MG63 (cell line): ENCODE results near the gene SLC22A1. TPM values are rescaled to one million over a fixed set of nuclear protein-coding genes. Genes with fewer than 3 reads are reported as not detected.

Source experiments
- DNase-seq: peaks from one replicate; pipeline ENCODE4 v3.0.0-alpha.2; 2020
- H3K27me3 ChIP-seq: fragments of 250-450 bp; sonication (Bioruptor Pico); 2 replicates; pipeline ENCODE4 v1.5.1; 2020; ENCODE audit warnings: mild to moderate bottlenecking, moderate library complexity
- H3K36me3 ChIP-seq: fragments of 250-450 bp; sonication (Bioruptor Pico); 2 replicates; pipeline ENCODE4 v1.5.1; 2020; ENCODE audit warnings: mild to moderate bottlenecking, moderate library complexity
- H3K4me3 ChIP-seq: fragments of 250-450 bp; sonication (Bioruptor Pico); 2 replicates; pipeline ENCODE4 v1.5.1; 2020; ENCODE audit warnings: mild to moderate bottlenecking, moderate library complexity
- H3K9me3 ChIP-seq: fragments of 250-450 bp; sonication (Bioruptor Pico); 2 replicates; pipeline ENCODE4 v1.5.1; 2020; ENCODE audit warnings: mild to moderate bottlenecking, moderate library complexity
- total RNA-seq: library from RNA; depleted of rRNA; stranded (reverse); fragments of >200 nt; shearing (Covaris generic); gene quantifications from 2 replicates; pipeline ENCODE4 v1.2.3, GENCODE V29; 2014; ENCODE audit warnings: low replicate concordance

The SLC22A1 gene
- total RNA-seq, 1 experiment from 2014 or later = not detected

DNA sequence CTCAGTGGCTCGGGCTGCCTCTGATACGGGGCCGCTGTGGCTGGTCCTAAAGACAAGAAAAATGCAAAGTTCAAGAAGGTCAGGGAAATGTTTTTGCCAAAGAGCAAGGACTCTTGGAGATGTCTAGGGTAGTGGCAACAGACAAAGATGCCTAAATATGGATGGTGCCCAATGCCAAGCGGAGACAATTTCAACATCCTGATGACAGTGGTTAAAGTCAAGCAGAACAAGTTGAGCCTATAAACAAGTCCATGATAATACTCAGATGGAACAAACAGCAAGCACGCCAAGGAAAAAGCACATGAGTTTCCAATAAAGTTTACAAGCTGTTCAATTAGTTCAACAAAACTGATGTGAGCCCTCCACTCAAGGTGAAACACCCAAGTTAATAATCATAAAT is 51.1 kb downstream of the SLC22A1 start:
- no peak for DNase-seq
- Histone ChIP-seq H3K4me3 (no peak overlapping the region), H3K36me3 (no peaks in the 10 kb centered on the region), H3K27me3 (no peaks in the 10 kb centered on the region), H3K9me3 (no peaks in the 10 kb centered on the region)

DNA sequence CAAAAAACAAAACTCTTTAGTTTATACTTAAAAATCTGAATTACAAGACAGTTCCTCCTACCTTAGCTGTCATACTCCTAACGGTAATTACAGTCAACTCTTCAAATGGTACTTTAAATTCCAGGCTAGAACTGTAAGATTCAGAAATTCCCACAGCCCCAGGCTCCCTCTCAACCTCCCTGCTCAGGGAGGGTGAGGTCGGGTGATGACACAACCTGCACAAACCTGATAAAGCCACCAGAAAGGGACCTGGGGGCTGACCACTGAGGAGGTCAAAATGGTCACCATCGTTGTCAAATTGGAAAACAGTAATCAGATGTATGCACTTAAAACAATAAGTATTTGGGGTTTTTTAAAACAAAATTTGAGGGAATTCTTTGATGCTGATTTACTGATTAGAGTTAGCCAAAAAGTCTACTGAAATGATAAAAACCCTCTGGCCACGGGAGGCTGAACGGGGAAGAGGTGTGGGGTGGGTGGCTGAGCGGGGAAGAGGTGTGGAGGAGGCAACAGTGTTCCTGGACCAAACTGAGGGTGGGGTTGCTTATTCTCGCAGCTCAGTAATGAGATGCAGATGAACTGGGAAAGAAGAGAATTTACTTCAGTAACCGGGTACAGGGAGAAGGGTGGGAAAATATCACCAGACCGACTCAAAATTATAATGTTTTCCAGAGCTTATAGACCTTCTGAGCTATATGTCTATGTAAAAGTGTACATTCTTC is 52.4 kb downstream of the SLC22A1 start:
- Histone ChIP-seq H3K9me3 (no peaks in the 10 kb centered on the region), H3K36me3 (no peaks in the 10 kb centered on the region), H3K27me3 (no peaks in the 10 kb centered on the region), H3K4me3 (no peak overlapping the region)
- no peak for DNase-seq

DNA sequence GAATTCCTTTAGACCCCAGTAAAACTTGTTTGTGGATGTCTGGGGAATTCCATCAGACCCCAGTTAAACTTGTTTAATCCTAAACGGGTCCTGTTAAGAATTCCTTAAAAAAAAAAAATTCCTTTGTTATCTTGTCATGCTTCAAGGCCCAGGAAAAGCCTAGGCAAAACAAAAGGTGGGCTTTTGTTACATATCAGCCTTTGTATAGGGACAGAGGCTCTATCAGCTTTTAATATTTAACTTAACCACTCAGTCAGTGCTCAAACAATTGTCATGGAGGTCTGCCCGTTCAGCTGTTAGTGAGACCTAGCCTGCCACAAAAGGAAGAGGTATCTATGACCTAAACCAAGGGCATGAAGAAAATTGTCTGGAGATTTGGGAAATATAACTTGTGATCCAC is 53.1 kb downstream of the SLC22A1 start:
- H3K27me3 ChIP-seq = no peaks in the 10 kb centered on the region
- no peak overlapping the region for H3K4me3 ChIP-seq
- H3K9me3 ChIP-seq = no peaks in the 10 kb centered on the region
- H3K36me3 ChIP-seq = no peaks in the 10 kb centered on the region
- no peak for DNase-seq

DNA sequence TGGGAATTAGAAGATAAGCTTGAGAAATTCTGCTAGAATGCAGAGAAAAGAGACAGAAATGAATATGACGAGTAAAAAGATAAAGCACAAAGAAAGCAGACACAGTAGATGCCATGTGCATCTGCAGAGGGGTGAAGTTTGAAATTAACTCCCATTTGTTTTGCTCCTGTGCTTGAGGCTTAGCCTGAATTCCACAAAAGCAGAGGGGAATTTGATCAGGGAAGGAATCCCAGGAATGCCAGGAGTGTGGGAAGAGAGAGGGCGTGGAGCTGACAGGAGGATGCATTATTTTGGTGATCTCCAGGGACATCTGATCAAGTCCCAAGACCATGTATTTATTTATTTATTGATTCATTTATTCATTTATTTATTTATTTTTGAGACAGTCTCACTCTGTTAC is 55.6 kb downstream of the SLC22A1 start:
- H3K4me3 ChIP-seq = no peak overlapping the region
- DNase-seq = no peak
- no peaks in the 10 kb centered on the region for H3K9me3 ChIP-seq
- H3K36me3 ChIP-seq = no peaks in the 10 kb centered on the region
- no peaks in the 10 kb centered on the region for H3K27me3 ChIP-seq

DNA sequence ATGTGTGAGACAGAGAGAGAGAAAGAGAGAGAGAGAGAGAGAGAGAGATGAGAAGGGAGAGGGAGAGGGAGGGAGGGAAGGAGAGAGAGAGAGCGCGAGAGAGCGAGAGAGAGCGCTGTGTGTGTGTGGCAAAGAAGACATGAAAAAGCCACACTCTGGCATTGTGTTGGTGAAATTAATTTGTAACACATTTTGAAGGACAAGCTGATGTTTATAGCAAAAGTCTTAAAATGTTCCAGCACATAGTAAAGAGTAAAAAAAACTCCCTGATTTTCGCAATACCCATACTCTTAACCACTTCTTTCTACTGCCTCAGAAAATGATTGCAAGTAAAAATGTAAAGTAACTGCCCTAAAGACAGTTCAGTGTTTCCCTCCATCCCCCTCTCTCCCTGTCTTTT is 56.7 kb downstream of the SLC22A1 start:
- no peak for DNase-seq
- H3K4me3 ChIP-seq = no peak overlapping the region
- H3K27me3 ChIP-seq = no peaks in the 10 kb centered on the region
- H3K36me3 ChIP-seq = no peaks in the 10 kb centered on the region
- no peaks in the 10 kb centered on the region for H3K9me3 ChIP-seq

DNA sequence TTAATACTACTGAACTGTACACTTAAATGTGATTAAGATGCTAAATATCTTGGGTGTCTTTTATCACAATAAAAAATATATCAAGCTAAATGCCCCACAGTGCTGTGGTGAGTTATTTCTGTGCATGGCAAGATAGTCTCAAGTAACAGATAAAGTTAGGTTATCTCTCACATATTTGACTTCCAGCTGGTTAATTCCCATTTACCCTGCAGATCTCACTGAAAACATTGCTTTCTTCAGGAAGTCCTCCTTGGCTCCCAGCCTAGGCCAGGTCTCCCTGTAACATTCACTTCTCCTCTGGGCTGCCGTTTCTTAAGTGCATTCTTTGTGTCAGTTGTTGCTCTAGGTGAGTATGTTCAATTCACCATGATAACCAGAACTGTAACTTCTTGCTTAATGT is 59.1 kb downstream of the SLC22A1 start:
- H3K9me3 ChIP-seq = no peaks in the 10 kb centered on the region
- no peak overlapping the region for H3K4me3 ChIP-seq
- H3K36me3 ChIP-seq = no peaks in the 10 kb centered on the region
- no peaks in the 10 kb centered on the region for H3K27me3 ChIP-seq
- no peak for DNase-seq

DNA sequence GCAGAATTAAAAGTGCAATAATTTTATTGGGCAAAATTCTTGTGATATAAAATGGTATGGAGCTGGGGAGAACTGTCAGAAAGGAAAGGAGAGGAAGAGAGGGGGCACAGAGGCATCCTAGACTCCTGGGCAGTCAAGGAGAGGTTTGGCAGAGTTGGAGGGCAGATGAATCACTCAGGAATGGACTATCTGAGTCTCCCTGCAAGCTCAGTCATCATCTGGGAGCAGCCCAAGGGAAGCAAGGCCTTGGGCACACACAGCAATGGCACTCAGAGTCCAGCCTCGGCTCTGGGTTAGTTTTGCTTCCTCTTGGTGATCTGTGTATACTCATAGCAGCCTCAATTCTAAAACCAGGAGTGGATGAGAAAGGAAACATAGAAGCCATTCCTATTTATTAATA is 67.2 kb downstream of the SLC22A1 start:
- no peaks in the 10 kb centered on the region for H3K36me3 ChIP-seq
- peaks cover 2% of the 10 kb centered on the region for H3K9me3 ChIP-seq
- no peaks in the 10 kb centered on the region for H3K27me3 ChIP-seq
- no peak overlapping the region for H3K4me3 ChIP-seq
- DNase-seq = peak; percentile 78

DNA sequence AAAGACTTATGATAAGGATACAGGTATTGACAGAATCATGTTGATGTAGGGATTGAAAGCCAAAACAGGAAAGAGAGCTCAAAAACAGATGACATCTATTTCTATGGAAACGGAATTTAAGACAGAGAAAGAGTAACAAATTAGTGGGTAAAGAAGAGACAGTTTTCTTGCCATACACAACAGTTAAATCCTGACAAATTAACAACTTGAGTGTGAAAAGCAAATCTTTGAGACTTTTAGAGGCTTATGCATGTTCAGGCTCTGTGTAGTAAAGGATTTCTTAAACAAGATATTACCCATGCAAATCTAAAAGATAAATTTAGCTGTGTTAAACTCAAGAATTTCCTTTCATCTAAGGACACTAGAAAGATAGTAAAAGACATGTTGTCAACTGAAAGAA is 68.5 kb downstream of the SLC22A1 start:
- no peak for DNase-seq
- Histone ChIP-seq H3K9me3 (peaks cover 7% of the 10 kb centered on the region), H3K27me3 (no peaks in the 10 kb centered on the region), H3K36me3 (no peaks in the 10 kb centered on the region), H3K4me3 (no peak overlapping the region)

DNA sequence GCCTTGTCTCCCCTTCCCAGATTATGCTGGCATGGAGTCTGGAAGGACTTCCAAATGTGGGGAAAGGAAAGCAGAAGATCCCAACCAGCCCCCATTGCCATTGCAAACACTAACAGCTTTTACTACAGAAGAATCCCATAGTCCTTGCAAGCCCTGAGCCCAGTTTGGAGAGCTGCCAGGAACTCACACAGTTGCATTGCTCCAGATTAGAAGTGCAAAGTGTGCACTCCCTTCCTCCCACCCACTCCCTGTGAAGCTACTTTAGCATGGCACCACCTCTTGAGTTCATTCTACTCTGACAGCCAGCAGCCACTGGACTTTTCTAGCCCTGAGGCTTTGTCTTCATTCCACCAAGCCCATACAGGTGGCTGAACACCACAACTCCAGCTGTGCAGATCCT is 69.4 kb downstream of the SLC22A1 start:
- Histone ChIP-seq H3K9me3 (peaks cover 7% of the 10 kb centered on the region), H3K36me3 (no peaks in the 10 kb centered on the region), H3K27me3 (no peaks in the 10 kb centered on the region), H3K4me3 (no peak overlapping the region)
- DNase-seq = no peak

DNA sequence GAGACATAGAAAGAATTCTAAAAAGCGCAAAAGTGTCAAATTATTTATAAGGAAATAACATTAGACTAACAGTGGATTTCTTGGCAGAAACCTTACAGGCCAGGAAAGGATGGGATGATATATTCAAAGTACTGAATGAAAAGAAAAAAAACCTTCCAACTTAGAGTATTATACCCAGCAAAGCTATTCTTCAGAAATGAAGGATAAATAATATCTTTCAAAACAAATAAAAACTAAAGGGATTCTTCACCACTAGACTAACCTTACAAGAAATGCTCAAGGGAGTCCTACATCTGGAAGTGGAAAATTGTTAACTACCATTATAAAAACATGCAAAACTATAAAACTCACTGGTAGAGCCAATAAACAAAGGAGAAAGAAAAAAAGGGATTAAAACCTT is 71.2 kb downstream of the SLC22A1 start:
- peaks cover 7% of the 10 kb centered on the region for H3K9me3 ChIP-seq
- H3K36me3 ChIP-seq = no peaks in the 10 kb centered on the region
- DNase-seq = no peak
- H3K27me3 ChIP-seq = no peaks in the 10 kb centered on the region
- no peak overlapping the region for H3K4me3 ChIP-seq

DNA sequence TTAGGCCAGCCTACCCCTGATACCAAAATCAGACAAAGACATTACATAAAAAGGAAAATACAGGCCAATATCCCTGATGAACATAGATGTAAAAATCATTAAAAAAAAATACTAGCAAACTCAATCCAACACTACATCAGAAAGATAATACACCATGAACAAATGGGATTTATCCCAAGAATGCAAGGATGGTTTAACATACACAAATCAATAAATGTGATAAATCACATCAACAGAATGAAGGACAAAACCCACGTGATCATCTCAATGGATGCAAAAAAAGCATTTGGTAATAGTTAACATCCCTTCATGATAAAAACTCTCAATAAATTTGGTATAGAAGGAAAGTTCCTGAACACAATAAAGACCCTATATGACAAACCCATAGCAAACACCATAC is 73.2 kb downstream of the SLC22A1 start:
- H3K36me3 ChIP-seq = no peaks in the 10 kb centered on the region
- H3K9me3 ChIP-seq = peaks cover 7% of the 10 kb centered on the region
- H3K27me3 ChIP-seq = no peaks in the 10 kb centered on the region
- DNase-seq = no peak
- no peak overlapping the region for H3K4me3 ChIP-seq

DNA sequence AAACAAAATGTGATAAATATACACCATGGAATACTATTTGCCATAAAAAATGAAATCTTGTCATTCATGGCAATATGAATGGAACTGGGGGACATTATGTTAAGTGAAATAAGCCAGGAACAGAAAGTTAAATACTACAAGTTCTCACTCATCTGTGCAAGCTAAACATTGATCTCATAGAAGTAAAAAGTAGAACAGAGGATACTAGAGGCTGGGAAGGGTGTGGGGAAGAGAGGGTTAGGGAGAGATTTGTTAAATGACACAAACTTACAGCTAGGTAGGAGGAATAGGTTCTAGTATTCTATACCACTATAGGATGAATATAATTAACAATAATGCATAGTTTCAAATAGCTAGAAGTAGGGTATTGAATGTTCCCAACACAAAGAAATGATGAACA is 76.0 kb downstream of the SLC22A1 start:
- no peak overlapping the region for H3K4me3 ChIP-seq

DNA sequence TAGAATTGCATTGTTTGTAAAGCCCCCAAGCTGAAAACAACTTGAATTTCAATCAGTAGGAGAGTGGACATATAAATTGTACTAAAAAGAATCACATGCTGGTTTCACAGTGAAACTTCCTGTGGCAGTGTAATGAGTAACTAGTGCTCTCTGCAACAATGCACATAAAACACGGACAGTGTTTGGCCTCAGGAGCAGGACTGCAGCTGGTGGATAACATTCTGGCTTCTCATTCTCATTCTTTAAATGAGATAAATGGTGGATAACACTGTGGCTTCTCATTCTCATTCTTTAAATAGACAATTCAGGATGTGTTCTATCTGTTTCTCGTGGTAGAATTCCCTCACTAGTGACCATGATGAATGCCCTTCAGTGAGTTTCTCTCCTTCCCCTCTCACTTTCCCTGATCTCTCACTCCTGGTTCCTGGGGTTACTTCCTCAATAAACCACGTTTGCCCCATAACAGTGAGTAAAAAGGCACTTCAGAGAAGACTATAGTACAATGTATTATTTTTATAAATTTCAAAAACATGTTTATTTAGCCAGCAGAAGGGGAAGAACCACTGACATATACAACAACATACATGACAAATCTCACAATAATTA is 77.1 kb downstream of the SLC22A1 start:
- H3K27me3 ChIP-seq = no peaks in the 10 kb centered on the region
- peaks cover 5% of the 10 kb centered on the region for H3K9me3 ChIP-seq
- H3K4me3 ChIP-seq = no peak overlapping the region
- DNase-seq = no peak
- no peaks in the 10 kb centered on the region for H3K36me3 ChIP-seq

More for the DNA sequence above, 76.0 kb downstream of the SLC22A1 start:
- H3K27me3 ChIP-seq = no peaks in the 10 kb centered on the region
- H3K36me3 ChIP-seq = no peaks in the 10 kb centered on the region
- DNase-seq = no peak
- H3K9me3 ChIP-seq = peaks cover 6% of the 10 kb centered on the region

DNA sequence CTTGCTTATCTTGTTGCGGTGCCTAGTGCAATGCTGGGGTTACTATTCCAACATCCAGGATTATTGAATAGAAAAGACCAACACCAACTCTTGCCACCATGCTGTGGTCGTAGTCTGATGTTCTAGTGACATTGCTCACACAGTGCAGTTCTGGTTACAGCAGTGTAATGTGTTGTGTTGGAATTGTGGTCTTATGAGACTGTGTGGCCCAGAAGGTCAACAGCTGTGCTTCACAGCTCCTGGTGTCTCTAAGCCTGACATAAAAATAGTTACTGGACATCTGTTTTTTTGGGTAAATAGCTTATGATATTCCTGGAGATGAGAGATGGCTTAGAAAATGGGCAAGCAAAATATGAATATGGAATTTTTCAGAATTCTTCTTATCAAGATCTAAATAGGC is 79.4 kb downstream of the SLC22A1 start:
- no peaks in the 10 kb centered on the region for H3K9me3 ChIP-seq
- H3K36me3 ChIP-seq = no peaks in the 10 kb centered on the region
- H3K4me3 ChIP-seq = no peak overlapping the region
- no peaks in the 10 kb centered on the region for H3K27me3 ChIP-seq
- DNase-seq = no peak

DNA sequence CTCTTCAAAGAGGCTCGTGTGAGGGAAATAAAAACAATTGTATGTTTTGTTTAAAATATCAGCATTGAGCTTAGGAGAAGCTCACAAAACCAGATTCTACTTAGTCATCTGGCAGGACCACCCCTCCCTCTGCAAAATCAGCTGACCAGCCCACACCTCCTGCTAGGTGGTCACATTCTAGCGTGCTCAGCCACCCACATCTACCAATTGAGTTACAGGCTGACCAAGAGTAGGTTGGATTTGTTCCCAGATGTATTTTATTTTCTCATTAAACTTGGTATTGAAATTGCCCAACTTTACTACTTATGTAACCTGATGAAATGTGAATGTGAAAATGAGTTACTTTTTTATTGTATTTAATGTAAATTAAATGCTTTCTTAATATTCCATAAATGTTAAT is 80.8 kb downstream of the SLC22A1 start:
- H3K4me3 ChIP-seq = no peak overlapping the region
- no peaks in the 10 kb centered on the region for H3K27me3 ChIP-seq
- DNase-seq = peak; percentile 20
- H3K9me3 ChIP-seq = no peaks in the 10 kb centered on the region
- no peaks in the 10 kb centered on the region for H3K36me3 ChIP-seq

DNA sequence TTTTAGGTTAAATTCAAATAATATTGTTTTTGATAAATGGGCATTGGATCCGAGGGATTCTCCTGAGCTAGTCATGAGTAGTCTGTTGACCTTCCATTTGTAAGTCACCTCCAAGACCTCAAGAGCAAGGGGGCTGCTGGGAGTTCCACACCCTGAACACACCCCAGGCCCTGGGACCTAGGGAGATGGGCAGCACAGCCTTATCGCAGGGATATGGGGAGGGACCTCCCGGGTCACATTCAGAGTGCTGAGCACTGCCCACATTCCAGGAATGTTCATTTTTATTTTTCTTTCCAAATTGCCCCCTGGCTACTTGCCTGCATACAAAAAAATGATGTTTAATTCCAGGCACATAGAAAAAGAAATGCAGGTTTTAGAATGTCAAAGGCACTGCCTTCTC is 81.5 kb downstream of the SLC22A1 start:
- Histone ChIP-seq H3K36me3 (no peaks in the 10 kb centered on the region), H3K4me3 (no peak overlapping the region), H3K27me3 (no peaks in the 10 kb centered on the region), H3K9me3 (no peaks in the 10 kb centered on the region)
- no peak for DNase-seq

DNA sequence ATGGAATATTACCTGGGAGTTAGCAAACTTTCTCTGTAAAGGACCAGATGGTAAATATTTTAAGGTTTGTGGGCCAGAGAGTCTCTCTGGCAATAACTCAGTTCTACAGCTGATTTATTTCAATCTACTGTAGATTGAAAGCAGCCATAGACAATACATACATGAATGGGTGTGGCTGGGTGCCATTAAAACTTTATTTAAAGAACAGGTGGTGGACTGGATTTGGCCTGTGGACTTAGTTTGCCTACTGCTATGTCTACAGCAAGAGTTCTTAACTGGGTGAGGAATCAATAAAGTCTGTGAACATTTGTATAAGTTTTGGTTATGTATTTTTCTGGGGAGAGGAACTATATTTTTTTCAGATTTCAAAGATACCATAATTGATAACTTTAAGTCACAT is 81.9 kb downstream of the SLC22A1 start:
- DNase-seq = no peak
- no peaks in the 10 kb centered on the region for H3K36me3 ChIP-seq
- H3K27me3 ChIP-seq = no peaks in the 10 kb centered on the region
- no peak overlapping the region for H3K4me3 ChIP-seq
- no peaks in the 10 kb centered on the region for H3K9me3 ChIP-seq

DNA sequence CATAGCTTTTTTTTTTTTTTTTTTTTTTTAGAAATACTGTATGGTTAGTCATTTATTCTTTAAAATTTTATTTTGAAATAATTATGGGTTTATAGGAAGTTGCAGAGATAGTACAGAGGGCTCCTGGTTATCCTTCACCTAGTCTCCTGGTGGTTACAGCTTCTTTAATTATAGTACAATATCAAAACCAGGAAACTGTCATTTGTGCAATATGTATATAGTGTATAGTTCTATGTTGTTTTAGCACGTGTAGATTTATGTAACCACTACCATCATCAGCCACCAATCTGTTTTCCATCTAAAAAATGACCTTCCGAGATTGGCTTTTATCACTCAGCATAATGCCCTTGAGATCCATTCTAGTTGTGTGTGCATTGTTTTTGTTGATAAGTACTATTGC is 82.3 kb downstream of the SLC22A1 start:
- H3K9me3 ChIP-seq = no peaks in the 10 kb centered on the region
- H3K27me3 ChIP-seq = no peaks in the 10 kb centered on the region
- no peak overlapping the region for H3K4me3 ChIP-seq
- no peak for DNase-seq
- no peaks in the 10 kb centered on the region for H3K36me3 ChIP-seq
